ENCODE results near the gene SLC27A5.

SLC27A5 gene

DNA sequence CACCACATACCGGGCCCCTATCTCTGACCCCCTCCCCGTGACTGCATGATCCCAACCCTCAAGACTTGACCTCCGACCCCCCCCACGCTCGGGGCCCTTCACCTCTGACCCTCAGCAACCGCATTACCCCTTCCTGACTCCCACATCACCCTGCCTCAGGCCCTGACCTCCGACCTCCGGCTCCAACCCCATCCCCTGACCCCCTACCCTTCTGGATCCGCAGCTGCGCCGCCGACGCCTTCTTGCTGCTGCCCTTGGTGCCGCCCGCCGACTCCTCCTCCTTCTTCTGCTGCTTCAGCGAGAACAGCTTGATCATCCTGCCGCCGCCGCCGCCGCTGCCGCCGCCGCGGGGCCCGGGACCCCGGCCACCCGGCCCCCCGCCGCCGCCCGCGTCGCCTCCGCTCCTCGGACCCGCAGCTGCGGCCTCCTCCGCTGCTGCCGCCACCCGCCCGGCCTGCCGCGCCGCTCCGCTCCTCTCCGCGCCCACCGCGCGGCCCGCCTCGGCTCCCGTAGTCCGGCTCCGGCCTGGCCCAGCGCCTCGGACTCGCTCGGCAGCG is 46.4 kb upstream of the SLC27A5 start, which contains the start of gene UBE2M:
UBE2M (minus strand) TSS at position 546 of the 557 bp plus-strand sequence; CDS start at position 316, 230 bp downstream.
- H4K5ac ChIP-seq (ENCODE audit: low read length), result no peak within 1 kb of the TSS
- peak within 1 kb of the TSS; percentile 74 for H3K4me2 ChIP-seq (ENCODE audit: low read length)
- DNase-seq, result peak; percentile 62
- peak within 1 kb of the TSS; percentile 99 for H2BK5ac ChIP-seq (ENCODE audit: low read length)
- no peak within 1 kb of the TSS for H2AK5ac ChIP-seq (ENCODE audit: low read length)
- H3K27ac ChIP-seq (ENCODE audit: low read depth, low read length), result peak within 1 kb of the TSS; percentile 100
- H3K36me3 ChIP-seq (ENCODE audit: control insufficient read depth, insufficient read depth, low read length), result peaks cover 2% of the 10 kb centered on the region
- peaks cover 9% of the 10 kb centered on the region for H3K4me1 ChIP-seq (ENCODE audit: control insufficient read depth, low read depth, low read length)
- H3K79me2 ChIP-seq (ENCODE audit: control insufficient read depth, insufficient read depth, low read length), result peaks cover 21% of the 10 kb centered on the region
- peak within 1 kb of the TSS; percentile 89 for H3K4me3 ChIP-seq (ENCODE audit: low read length)
- H3K27me3 ChIP-seq (ENCODE audit: insufficient read depth, low read length, poor library complexity), result no peaks in the 10 kb centered on the region
- H3K4ac ChIP-seq (ENCODE audit: low read depth, low read length), result peak within 1 kb of the TSS; percentile 88
- peaks cover 5% of the 10 kb centered on the region for H3K79me1 ChIP-seq (ENCODE audit: low read length)
- H3K9ac ChIP-seq (ENCODE audit: low read length), result peak within 1 kb of the TSS; percentile 100
- WGBS (ENCODE audit: extremely low coverage, insufficient coverage, low lambda C conversion rate), result no CpG with 5 or more reads among the region's 62 CpGs
- peak within 1 kb of the TSS; percentile 100 for H3K56ac ChIP-seq (ENCODE audit: low read length)
- H3K18ac ChIP-seq (ENCODE audit: low read length), result peak within 1 kb of the TSS; percentile 91
- H3K23ac ChIP-seq (ENCODE audit: low read length), result peak within 1 kb of the TSS; percentile 100
- no peak within 1 kb of the TSS for H2BK15ac ChIP-seq (replicated peaks; ENCODE audit: low read depth)
- H4K8ac ChIP-seq (ENCODE audit: low read depth, low read length), result no peak within 1 kb of the TSS
- no peak within 1 kb of the TSS for H2BK120ac ChIP-seq (ENCODE audit: low read depth, low read length)

DNA sequence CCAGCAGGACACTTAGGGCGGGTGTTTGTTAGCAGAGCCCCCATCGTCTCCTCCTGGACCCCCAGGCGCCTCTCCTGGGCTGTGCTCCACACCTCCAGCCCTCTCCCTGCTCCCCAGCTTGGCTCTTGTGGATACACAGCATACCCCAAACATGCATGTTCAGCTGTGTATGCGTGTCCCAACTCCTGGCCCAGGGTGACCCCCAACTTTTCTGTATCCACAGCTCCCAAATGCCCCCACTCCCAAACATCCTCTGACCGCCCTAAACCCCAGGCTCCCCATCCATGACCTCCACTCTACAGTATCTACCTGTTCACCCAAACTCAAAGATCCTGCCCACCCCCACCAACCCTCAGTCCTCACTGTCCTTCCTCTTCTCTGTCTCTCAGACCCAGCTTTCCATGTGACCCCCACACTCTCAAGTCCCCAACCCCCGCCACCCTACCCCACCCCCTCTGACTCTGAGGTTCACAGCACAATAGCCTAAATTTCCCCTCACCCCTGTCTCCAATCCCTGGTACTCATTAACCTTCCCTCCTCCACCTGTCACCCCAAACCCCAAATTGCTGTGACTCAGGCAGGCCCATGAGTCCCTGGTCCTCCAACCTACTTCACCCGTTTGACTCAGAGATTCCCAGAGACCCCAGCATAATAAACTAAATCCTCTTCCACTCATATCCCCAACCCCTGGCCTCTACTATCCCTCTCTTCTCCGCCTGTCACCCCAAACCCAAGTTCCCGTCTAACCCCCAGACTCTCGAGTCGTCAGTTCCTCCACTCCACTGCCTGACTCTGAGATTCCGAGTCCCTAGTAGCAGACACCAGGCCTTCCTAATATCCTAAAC is 45.7 kb upstream of the SLC27A5 start:
- WGBS (ENCODE audit: extremely low coverage, insufficient coverage, low lambda C conversion rate), result no CpG with 5 or more reads among the region's 12 CpGs
- no peak for DNase-seq
- peaks cover 5% of the 10 kb centered on the region for H3K79me1 ChIP-seq (ENCODE audit: low read length)

DNA sequence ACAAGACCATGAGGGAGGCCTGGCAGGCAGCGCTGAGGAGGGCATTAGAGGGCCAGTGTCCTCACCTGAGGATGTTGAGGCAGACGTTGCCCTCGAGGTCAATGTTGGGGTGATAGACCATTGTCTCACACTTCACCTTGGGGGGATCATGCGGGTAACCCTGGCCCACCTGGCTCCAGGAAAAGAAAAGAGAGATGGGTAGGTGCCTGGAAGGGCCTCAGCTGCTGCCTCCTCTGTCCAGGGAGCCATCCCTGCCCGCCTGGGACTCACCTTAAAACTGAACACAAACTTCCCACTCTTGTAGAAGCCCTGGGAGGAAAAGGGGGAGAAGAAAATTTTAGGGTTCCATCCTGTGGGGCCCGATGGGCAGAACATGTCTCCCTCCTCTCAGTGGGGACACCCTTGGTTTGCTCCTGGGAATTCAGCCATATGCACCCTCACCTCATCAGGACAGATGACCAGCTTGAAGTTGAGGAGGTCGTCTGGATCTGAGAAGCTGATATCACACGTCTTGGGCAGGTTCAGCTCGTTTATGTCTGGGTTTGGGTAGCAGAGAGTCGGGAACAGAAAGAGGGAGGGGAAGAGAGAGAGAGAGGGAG is 44.9 kb upstream of the SLC27A5 start:
- Histone ChIP-seq H4K5ac (ENCODE audit: low read length) (no peak overlapping the region), H3K79me1 (ENCODE audit: low read length) (peaks cover 5% of the 10 kb centered on the region), H2BK15ac (replicated peaks; ENCODE audit: low read depth) (no peak overlapping the region), H3K4me3 (ENCODE audit: low read length) (no peak overlapping the region), H3K18ac (ENCODE audit: low read length) (no peak overlapping the region), H4K8ac (ENCODE audit: low read depth, low read length) (no peak overlapping the region), H2BK120ac (ENCODE audit: low read depth, low read length) (no peak overlapping the region), H3K4me1 (ENCODE audit: control insufficient read depth, low read depth, low read length) (peaks cover 9% of the 10 kb centered on the region), H3K56ac (ENCODE audit: low read length) (peak overlapping the region; percentile 100), H3K4ac (ENCODE audit: low read depth, low read length) (no peak overlapping the region), H3K79me2 (ENCODE audit: control insufficient read depth, insufficient read depth, low read length) (peaks cover 21% of the 10 kb centered on the region), H3K23ac (ENCODE audit: low read length) (no peak overlapping the region), H2BK5ac (ENCODE audit: low read length) (no peak overlapping the region), H2AK5ac (ENCODE audit: low read length) (no peak overlapping the region), H3K9ac (ENCODE audit: low read length) (peak overlapping the region; percentile 97), H3K4me2 (ENCODE audit: low read length) (peak overlapping the region; percentile 42), H3K36me3 (ENCODE audit: control insufficient read depth, insufficient read depth, low read length) (peaks cover 7% of the 10 kb centered on the region), H3K27me3 (ENCODE audit: insufficient read depth, low read length, poor library complexity) (no peaks in the 10 kb centered on the region), H3K27ac (ENCODE audit: low read depth, low read length) (no peak overlapping the region)
- no peak for DNase-seq
- no CpG with 5 or more reads among the region's 10 CpGs for WGBS (ENCODE audit: extremely low coverage, insufficient coverage, low lambda C conversion rate)

More for the DNA sequence above, 45.7 kb upstream of the SLC27A5 start:
- Histone ChIP-seq H2AK5ac (ENCODE audit: low read length) (no peak overlapping the region), H3K4me2 (ENCODE audit: low read length) (peak overlapping the region; percentile 42), H3K4me1 (ENCODE audit: control insufficient read depth, low read depth, low read length) (peaks cover 9% of the 10 kb centered on the region), H3K56ac (ENCODE audit: low read length) (peak overlapping the region; percentile 100), H2BK120ac (ENCODE audit: low read depth, low read length) (no peak overlapping the region), H3K18ac (ENCODE audit: low read length) (no peak overlapping the region), H3K36me3 (ENCODE audit: control insufficient read depth, insufficient read depth, low read length) (peaks cover 2% of the 10 kb centered on the region), H3K27ac (ENCODE audit: low read depth, low read length) (peak overlapping the region; percentile 100), H4K5ac (ENCODE audit: low read length) (no peak overlapping the region), H2BK5ac (ENCODE audit: low read length) (peak overlapping the region; percentile 35), H2BK15ac (replicated peaks; ENCODE audit: low read depth) (no peak overlapping the region), H3K23ac (ENCODE audit: low read length) (peak overlapping the region; percentile 97), H3K27me3 (ENCODE audit: insufficient read depth, low read length, poor library complexity) (no peaks in the 10 kb centered on the region), H3K9ac (ENCODE audit: low read length) (peak overlapping the region; percentile 97), H4K8ac (ENCODE audit: low read depth, low read length) (no peak overlapping the region), H3K4me3 (ENCODE audit: low read length) (peak overlapping the region; percentile 89), H3K4ac (ENCODE audit: low read depth, low read length) (peak overlapping the region; percentile 88), H3K79me2 (ENCODE audit: control insufficient read depth, insufficient read depth, low read length) (peaks cover 21% of the 10 kb centered on the region)

DNA sequence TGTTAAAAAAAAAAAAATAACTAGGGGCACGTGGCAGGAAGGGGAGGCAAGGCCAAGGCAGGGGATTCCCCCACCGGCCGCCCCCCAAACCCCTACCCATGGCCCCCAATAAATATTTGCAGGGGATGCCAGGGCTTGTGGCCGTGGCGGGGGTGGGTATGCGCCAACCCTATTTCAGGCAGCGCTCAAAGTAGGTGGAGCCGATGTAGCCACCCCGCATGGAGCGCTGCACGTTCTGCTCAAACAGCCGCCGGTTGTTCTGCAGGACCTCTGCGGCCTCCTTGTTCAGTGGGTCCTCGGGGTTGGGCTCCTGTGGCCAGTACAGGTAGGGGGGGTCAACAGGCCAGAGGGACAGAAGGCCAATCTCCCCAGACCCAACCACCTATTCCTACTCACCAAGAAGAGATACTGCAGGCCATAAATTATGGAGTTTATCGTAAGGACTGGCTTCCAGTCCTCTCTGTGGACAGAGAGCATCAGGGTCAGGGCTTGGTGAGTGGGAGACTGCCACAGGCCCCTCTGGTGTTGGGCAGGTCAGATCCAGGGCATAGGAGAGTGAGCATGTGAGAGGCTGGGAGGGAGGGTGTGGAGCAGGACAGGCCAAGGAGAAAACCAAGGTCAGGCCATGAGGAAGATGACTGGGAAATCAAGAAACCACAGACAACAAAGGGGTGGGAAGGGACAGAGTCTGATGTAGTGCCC is 44.3 kb upstream of the SLC27A5 start:
- Histone ChIP-seq H3K9ac (ENCODE audit: low read length) (peak overlapping the region; percentile 97), H3K4me3 (ENCODE audit: low read length) (no peak overlapping the region), H3K4ac (ENCODE audit: low read depth, low read length) (no peak overlapping the region), H3K18ac (ENCODE audit: low read length) (no peak overlapping the region), H3K56ac (ENCODE audit: low read length) (no peak overlapping the region), H2BK120ac (ENCODE audit: low read depth, low read length) (no peak overlapping the region), H3K36me3 (ENCODE audit: control insufficient read depth, insufficient read depth, low read length) (peaks cover 8% of the 10 kb centered on the region), H4K5ac (ENCODE audit: low read length) (no peak overlapping the region), H3K79me2 (ENCODE audit: control insufficient read depth, insufficient read depth, low read length) (peaks cover 21% of the 10 kb centered on the region), H2BK5ac (ENCODE audit: low read length) (no peak overlapping the region), H2AK5ac (ENCODE audit: low read length) (no peak overlapping the region), H2BK15ac (replicated peaks; ENCODE audit: low read depth) (no peak overlapping the region), H3K27me3 (ENCODE audit: insufficient read depth, low read length, poor library complexity) (no peaks in the 10 kb centered on the region), H3K4me1 (ENCODE audit: control insufficient read depth, low read depth, low read length) (peaks cover 9% of the 10 kb centered on the region), H3K79me1 (ENCODE audit: low read length) (peaks cover 6% of the 10 kb centered on the region), H3K23ac (ENCODE audit: low read length) (no peak overlapping the region), H3K27ac (ENCODE audit: low read depth, low read length) (no peak overlapping the region), H4K8ac (ENCODE audit: low read depth, low read length) (no peak overlapping the region), H3K4me2 (ENCODE audit: low read length) (no peak overlapping the region)
- DNase-seq, result no peak
- WGBS (ENCODE audit: extremely low coverage, insufficient coverage, low lambda C conversion rate), result no CpG with 5 or more reads among the region's 16 CpGs

DNA sequence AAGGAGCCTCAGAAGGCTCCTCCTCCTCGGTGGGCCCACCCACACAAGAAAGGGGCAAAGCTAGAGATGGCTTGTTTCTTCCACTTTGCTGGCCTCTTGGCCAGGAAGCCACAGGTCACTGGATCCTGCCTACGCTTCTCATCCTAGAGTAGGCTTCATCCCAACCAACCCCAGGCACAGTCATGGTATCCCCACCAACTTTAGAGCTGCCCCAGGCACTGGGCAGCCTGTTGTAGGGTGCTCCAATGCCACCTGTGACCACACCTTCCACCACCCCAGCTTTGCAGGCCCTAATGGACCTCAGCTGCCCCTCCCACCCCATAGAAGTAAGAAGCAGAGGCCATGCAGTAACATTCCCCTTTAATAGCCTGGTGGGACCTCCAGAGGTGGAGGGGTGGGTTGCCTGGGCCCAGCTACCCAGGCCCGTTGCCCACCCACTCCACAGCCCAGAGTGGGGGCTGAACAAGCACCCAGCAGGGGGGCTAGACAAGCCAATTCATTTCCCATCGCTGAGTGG is 43.6 kb upstream of the SLC27A5 start:
- H2BK5ac ChIP-seq (ENCODE audit: low read length), result no peak overlapping the region
- H3K23ac ChIP-seq (ENCODE audit: low read length), result no peak overlapping the region
- peak overlapping the region; percentile 99 for H2AK5ac ChIP-seq (ENCODE audit: low read length)
- H3K18ac ChIP-seq (ENCODE audit: low read length), result no peak overlapping the region
- peaks cover 9% of the 10 kb centered on the region for H3K4me1 ChIP-seq (ENCODE audit: control insufficient read depth, low read depth, low read length)
- WGBS (ENCODE audit: extremely low coverage, insufficient coverage, low lambda C conversion rate), result no CpG with 5 or more reads among the region's 4 CpGs
- H2BK120ac ChIP-seq (ENCODE audit: low read depth, low read length), result no peak overlapping the region
- H3K79me1 ChIP-seq (ENCODE audit: low read length), result peaks cover 10% of the 10 kb centered on the region
- H3K4me3 ChIP-seq (ENCODE audit: low read length), result no peak overlapping the region
- peaks cover 13% of the 10 kb centered on the region for H3K36me3 ChIP-seq (ENCODE audit: control insufficient read depth, insufficient read depth, low read length)
- peaks cover 21% of the 10 kb centered on the region for H3K79me2 ChIP-seq (ENCODE audit: control insufficient read depth, insufficient read depth, low read length)
- no peaks in the 10 kb centered on the region for H3K27me3 ChIP-seq (ENCODE audit: insufficient read depth, low read length, poor library complexity)
- no peak for DNase-seq
- H4K5ac ChIP-seq (ENCODE audit: low read length), result peak overlapping the region; percentile 72
- peak overlapping the region; percentile 47 for H3K4me2 ChIP-seq (ENCODE audit: low read length)
- peak overlapping the region; percentile 84 for H3K27ac ChIP-seq (ENCODE audit: low read depth, low read length)
- H3K9ac ChIP-seq (ENCODE audit: low read length), result peak overlapping the region; percentile 86
- no peak overlapping the region for H2BK15ac ChIP-seq (replicated peaks; ENCODE audit: low read depth)
- no peak overlapping the region for H3K4ac ChIP-seq (ENCODE audit: low read depth, low read length)
- H3K56ac ChIP-seq (ENCODE audit: low read length), result peak overlapping the region; percentile 98
- H4K8ac ChIP-seq (ENCODE audit: low read depth, low read length), result peak overlapping the region; percentile 70

All from mesendoderm (in vitro differentiated cells).